ENCODE measurements around the gene PNMA6A.
"Not testable (repeated sequence)": the region's sequence is repeated elsewhere in the genome, so short reads cannot be mapped to it uniquely, and the experiment has no call there.

Gene PNMA6A

DNA sequence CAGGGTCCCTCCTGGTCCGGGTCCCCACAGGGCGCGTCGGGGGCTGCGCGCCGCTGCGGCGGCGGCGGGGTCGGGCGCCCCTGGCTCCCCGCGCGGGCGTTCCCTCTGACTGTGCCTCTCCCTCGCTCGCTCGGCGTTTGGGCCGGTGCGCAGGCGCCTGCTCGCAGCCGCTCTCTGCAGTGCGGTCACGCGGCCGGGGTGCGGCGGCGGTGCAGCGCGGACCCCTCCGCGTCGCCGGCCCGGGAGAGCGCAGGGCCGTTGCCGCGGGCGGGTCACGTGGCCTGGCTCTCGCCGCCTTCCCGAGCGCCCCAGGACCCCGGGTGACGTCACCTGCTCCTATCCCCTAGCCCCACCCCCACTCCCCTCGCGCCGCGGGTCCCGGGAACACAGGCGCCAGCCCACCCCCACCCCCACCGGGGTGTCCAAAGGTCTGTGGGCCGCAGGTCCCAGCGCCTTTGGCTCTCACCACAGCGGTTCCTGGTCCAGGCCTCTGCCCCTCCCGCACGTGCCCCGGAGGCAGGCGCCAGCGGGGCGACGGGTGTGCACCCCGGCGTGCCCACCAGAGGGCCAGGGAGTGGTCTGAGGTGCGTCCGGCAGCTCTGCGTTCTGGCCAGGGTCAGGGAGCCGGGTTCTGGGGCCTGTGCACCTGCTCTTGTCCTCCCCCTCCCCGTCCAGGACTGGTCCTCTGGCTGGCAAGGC, 5.3 kb downstream of the PNMA6A start:
- DNase-seq: not testable (repeated sequence)

DNA sequence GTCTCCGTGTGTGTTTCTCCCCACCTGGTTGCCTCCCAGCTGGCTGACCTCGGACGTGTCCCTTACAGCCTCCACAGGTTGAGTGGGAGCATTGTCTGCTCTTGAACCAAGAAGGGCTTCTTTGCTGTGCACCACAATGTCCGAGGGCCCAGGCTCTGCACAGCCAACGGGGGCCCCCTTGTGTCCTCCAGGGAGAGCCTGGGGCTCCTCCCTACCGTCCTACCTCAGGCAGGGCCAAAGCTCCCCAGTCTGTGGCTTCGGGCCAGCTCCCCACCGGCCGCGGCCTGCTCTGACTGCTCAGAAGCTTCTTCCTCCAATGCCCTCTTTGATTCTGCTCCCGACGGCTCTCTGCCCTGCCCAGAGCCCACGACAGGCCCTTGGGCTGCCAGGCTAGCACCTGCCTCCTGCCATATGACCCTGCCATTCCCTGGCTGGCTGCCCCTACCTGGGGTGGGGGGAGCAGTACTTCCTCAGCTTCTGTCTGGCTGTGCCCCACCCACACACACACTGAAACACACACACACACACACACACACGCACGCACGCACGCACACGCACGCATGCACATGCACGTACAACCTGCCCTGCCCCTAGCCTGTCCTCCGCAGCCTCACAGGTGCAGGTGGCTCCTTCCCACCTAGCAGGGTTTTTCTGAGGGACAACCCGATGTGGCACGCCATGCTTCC, 11.1 kb downstream of the PNMA6A start:
- not testable (repeated sequence) for DNase-seq

DNA sequence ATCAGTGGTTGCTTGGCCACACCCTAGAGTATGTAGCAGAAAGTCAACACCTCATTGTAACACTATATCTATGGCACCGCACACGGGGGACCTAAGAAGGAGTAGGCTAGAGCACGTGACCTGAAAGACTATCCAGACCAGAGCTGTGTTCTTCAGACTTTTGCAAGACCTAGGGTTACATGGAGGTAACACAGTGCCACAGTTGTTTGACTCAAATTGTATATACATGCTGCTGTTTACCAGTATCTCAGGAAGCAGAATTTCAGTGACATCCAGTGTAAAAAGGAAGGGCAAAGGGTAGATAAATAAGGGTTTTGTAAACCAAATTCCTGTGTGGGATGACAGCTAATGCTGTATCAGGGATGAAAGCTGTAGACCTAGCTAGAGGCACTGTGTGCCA, 30.2 kb downstream of the PNMA6A start:
- no peak for DNase-seq

DNA sequence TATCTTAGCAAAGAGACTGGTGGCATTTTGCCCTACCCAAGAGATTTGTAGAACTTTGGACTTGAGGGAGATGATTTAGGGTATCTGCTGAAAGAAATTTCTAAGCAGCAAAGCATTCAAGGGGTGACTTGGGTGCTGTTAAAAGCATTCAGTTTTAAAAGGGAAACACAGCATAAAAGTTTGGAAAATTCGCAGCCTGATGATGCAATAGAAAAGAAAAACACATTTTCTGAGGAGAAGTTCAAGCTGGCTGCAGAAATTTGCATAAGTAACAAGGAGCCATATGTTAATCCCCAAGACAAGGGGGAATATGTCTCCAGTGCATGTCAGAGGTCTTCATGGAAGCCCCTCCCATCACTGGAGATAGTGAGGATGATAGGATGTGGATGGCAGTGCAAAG, 32.7 kb downstream of the PNMA6A start:
- DNase-seq: not testable (repeated sequence)

DNA sequence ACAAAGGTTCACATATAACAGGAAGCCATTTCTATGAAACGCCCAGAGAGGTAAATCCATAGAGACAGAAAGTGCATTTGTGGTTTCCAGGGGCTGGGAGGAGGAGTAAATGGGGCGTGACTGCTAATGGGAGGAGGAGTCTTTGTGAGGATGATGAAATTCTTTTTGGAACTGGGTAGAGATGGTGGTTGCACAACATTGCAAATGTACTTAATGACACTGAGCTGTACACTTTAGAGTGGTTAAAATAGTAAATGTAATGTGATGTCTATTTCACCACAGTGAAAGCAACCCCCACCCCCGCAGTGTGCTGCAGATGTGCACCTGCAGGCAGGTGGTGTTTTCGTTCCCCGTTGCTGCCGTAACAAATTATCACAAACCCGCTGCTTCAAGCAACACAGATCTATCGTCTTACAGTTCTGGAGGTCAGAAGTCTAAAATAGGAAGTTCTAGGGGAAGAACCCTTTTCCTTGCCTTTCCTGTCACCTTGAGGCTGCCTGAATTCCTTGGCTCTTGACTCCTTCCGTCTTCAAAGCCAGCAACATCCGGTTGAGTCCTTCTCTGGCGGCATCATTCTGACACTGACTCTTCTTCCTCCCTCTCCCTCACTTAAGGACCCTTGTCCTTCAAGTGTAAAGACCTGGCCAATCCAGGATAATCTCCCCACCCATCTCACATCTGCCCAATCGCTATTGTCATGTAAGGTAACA, 34.0 kb downstream of the PNMA6A start:
- DNase-seq: not testable (repeated sequence)

DNA sequence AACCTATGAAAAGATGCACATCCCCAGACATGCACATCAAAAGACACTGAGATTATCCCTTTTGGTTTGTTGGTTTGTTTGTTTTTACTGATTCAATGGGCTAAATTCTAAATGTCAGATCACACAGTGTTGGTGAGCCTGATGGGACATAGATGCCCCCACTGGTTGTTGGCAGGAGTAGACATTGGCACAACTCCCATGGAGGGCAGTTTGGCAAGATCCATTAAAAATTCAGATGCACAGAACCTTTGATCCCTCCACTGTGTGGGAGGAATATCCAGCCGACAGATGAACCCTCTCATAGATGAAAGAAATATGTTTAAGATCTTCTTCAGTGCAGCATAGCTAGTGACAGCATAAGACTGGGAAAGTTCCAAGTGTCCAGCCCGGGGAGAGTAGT, 38.5 kb downstream of the PNMA6A start:
- DNase-seq: not testable (repeated sequence)

DNA sequence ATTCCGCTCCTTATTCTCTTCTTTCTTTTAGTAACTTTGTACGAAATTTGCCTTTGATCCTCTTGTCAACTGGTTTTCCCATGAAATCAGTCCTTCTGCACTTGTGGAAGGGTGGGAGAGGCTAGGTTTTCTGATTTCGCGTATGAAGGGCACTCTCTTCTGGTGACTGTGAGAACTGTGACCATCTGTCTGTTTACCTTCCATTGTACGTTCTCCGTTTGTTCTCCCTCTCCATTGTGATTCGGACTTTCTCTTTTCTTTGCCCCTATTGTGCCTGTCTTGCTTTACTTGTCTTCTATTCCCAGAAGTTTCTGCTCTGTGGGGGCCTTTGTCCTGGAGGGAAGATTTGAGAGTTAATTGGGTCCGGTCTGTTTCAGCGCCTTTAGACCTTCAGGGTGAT, 41.6 kb downstream of the PNMA6A start:
- DNase-seq: not testable (repeated sequence)

DNA sequence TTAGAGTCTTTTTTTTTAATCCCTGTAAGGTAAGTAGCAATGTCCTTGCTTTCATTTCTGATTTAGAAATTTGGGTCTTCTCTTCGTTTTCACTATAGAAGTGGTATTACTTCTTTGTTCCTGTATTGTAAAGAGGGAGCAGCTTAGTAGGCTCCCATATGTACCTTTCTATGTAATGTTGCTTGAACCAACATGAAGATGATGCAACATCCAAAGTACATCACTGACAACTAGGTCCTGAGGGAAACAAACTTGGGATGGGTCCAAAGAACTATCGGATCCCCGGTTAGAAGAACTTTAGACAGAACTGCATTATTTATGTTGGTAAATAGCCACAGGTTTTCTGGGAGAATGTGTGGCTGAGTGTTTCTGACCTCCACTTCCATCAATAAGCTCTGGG, 45.5 kb downstream of the PNMA6A start:
- DNase-seq: not testable (repeated sequence)

DNA sequence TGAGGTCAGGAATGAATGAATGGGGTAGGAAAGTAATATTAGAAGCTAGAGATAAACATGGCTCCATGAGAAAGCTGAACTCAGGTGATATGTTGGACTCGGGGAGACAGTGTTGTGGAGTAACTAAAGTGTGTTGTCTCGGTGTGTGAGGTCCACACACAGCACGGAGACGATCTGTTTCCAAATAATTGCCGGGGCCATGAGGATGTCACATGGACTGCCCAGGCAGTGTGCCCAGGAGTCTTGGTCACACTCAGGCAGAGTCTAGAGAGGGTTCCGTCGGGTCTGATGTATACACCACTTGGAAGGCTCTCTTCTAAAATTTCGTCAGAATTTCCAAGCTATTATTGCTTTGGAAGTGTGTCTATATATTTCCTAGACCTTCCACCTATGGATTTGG, 48.0 kb downstream of the PNMA6A start:
- not testable (repeated sequence) for DNase-seq

DNA sequence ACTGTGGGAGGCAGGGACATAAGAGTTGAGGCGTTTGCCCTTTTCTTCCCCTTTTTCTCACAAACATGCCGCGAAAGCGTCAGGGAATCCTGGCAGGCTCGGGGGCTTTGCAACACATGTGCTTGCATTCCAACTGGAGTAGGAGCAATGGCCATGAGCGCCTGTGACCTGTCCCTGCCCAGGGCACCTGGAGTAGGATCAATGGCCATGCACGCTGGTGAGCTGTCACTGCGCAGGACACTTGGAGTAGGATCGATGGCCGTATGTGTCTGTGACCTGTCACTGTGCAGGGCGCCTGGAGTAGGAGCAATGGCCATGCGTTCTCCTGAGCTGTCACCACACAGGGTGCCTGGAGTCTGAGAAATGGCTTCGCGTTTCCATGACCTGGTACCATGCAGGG, 51.2 kb downstream of the PNMA6A start:
- not testable (repeated sequence) for DNase-seq
